ENCODE data around the gene MRPS18C.

The MRPS18C gene

GRCh38 chr4:83454686-83455085 is 1.2 kb upstream of the MRPS18C start:
- Mint-ChIP-seq H3K4me1 (peaks cover 25% of the 10 kb centered on the region), H3K4me3 (peak overlapping the region; percentile 100), H3K27ac (peak overlapping the region; percentile 100), H3K27me3 (ENCODE audit: low read depth, poor library complexity) (peaks cover 3% of the 10 kb centered on the region), H3K9me3 (no peaks in the 10 kb centered on the region), H3K36me3 (ENCODE audit: low read depth) (peaks cover 51% of the 10 kb centered on the region)
- no peak for TF ChIP-seq CTCF (IDR thresholded peaks at IDR 0.05)
- DNase-seq, result no peak

- Mint-ChIP-seq H3K36me3 (ENCODE audit: low read depth) (peaks cover 55% of the 10 kb centered on the region), H3K4me3 (peak overlapping the region; percentile 100)
- no peak for DNase-seq
Measured at GRCh38 chr4:83456184-83456501, 285 bp downstream of the MRPS18C start.

GRCh38 chr4:83473423-83473822 is 17.6 kb downstream of the MRPS18C start:
- Mint-ChIP-seq H3K27ac (no peak overlapping the region), H3K36me3 (ENCODE audit: low read depth) (peaks cover 24% of the 10 kb centered on the region), H3K27me3 (ENCODE audit: low read depth, poor library complexity) (no peaks in the 10 kb centered on the region), H3K4me3 (no peak overlapping the region), H3K4me1 (peaks cover 23% of the 10 kb centered on the region), H3K9me3 (no peaks in the 10 kb centered on the region)
- no peak for DNase-seq
- no peak for TF ChIP-seq CTCF (IDR thresholded peaks at IDR 0.05)

More at GRCh38 chr4:83456184-83456501, 285 bp downstream of the MRPS18C start:
- Mint-ChIP-seq H3K27me3 (ENCODE audit: low read depth, poor library complexity) (peaks cover 3% of the 10 kb centered on the region), H3K9me3 (no peaks in the 10 kb centered on the region), H3K4me1 (peaks cover 25% of the 10 kb centered on the region), H3K27ac (peak overlapping the region; percentile 100)
- no peak for TF ChIP-seq CTCF (IDR thresholded peaks at IDR 0.05)

GRCh38 chr4:83473966-83474365 is 18.1 kb downstream of the MRPS18C start:
- Mint-ChIP-seq H3K27ac (no peak overlapping the region), H3K4me1 (peaks cover 23% of the 10 kb centered on the region), H3K27me3 (ENCODE audit: low read depth, poor library complexity) (no peaks in the 10 kb centered on the region), H3K4me3 (no peak overlapping the region), H3K9me3 (no peaks in the 10 kb centered on the region), H3K36me3 (ENCODE audit: low read depth) (peaks cover 22% of the 10 kb centered on the region)
- TF ChIP-seq CTCF (IDR thresholded peaks at IDR 0.05), result no peak
- DNase-seq, result no peak

- no peaks in the 10 kb centered on the region for H3K9me3 Mint-ChIP-seq
- peaks cover 40% of the 10 kb centered on the region for H3K4me1 Mint-ChIP-seq
- H3K27ac Mint-ChIP-seq, result peak within 1 kb of the TSS; percentile 96
- DNase-seq, result peak; percentile 97
- no peaks in the 10 kb centered on the region for H3K27me3 Mint-ChIP-seq (ENCODE audit: low read depth, poor library complexity)
- TF ChIP-seq CTCF (IDR thresholded peaks at IDR 0.05), result no peak
- peaks cover 17% of the 10 kb centered on the region for H3K36me3 Mint-ChIP-seq (ENCODE audit: low read depth)
- peak within 1 kb of the TSS; percentile 96 for H3K4me3 Mint-ChIP-seq
Measured at GRCh38 chr4:83484500-83485461, 28.9 kb downstream of the MRPS18C start, which contains the start of gene ABRAXAS1. ABRAXAS1 (minus strand) TSS chr4:83485100; CDS start chr4:83485072, 28 bp downstream.

All from nephron progenitor cell (in vitro differentiated cells).